ENCODE measurements around the gene TRIM50.

DNA sequence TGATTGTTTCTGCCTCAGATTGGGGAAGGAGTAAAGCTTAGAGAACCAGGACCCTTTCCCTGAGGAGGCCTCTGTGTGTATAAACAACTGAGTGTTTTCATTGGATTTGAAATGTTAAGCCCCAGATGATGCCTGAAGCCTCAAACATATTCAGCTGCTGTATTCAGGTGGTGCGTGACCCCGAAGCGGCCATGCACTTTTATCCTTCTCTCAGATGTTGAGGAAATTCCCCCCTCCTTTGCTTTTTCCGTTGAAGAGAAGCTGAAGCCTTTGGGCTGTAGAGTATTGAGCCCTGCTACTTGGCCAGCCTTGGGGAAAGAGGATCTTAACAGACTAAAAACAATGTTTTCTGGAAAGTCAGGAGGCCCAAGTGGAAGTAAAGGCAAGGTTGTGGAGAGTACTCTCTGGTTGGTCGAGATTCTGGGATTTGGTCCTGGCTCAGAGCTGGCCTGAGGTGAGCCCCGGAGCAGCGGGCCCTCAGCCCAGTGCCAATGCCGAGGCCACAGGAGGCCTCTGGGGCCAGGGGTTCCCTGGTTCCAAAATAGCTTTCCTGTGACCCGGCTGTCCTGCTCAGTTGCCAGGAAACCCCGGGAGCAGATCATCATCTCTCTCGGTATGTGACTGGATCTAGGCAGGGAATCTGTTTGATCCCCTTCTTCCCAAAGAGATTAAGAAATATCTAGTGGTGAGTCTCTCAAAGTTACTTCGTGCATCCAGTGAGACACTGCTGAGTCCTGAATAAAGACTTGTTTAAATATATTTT lies 22.6 kb upstream of the TRIM50 start:
- TF ChIP-seq, protein P1, sequence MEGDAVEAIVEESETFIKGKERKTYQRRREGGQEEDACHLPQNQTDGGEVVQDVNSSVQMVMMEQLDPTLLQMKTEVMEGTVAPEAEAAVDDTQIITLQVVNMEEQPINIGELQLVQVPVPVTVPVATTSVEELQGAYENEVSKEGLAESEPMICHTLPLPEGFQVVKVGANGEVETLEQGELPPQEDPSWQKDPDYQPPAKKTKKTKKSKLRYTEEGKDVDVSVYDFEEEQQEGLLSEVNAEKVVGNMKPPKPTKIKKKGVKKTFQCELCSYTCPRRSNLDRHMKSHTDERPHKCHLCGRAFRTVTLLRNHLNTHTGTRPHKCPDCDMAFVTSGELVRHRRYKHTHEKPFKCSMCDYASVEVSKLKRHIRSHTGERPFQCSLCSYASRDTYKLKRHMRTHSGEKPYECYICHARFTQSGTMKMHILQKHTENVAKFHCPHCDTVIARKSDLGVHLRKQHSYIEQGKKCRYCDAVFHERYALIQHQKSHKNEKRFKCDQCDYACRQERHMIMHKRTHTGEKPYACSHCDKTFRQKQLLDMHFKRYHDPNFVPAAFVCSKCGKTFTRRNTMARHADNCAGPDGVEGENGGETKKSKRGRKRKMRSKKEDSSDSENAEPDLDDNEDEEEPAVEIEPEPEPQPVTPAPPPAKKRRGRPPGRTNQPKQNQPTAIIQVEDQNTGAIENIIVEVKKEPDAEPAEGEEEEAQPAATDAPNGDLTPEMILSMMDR (IDR thresholded peaks at IDR 0.05), result no peak
- TF ChIP-seq POLR2AphosphoS5 (IDR thresholded peaks at IDR 0.05) (no peak), POLR2A (IDR thresholded peaks at IDR 0.05) (no peak)
